GM21528 (cell line): ENCODE measurements around the gene MOGAT3.

Source experiments
- ATAC-seq: cut with Tn5 transposase; IDR thresholded peaks from one replicate; pipeline ENCODE4 v1.9.1; 2021; ENCODE audit warnings: mild to moderate bottlenecking, moderate library complexity; ENCODE audit not compliant: unreplicated experiment, low FRiP score

MOGAT3 gene

GRCh38 chr7:101173752-101174244 is 27.0 kb downstream of the MOGAT3 start:
- ATAC-seq, result no peak

GRCh38 chr7:101172854-101173751 is 27.7 kb downstream of the MOGAT3 start:
- ATAC-seq, result no peak

GRCh38 chr7:101172005-101172853 is 28.6 kb downstream of the MOGAT3 start:
- ATAC-seq, result no peak

GRCh38 chr7:101171442-101171837 is 29.4 kb downstream of the MOGAT3 start:
- no peak for ATAC-seq

GRCh38 chr7:101170617-101171441 is 30.0 kb downstream of the MOGAT3 start:
- no peak for ATAC-seq

GRCh38 chr7:101169838-101170551 is 30.8 kb downstream of the MOGAT3 start:
- peak; percentile 45 for ATAC-seq

- no peak for ATAC-seq
These were observed 31.6 kb downstream of the MOGAT3 start for GRCh38 chr7:101169110-101169837.

- no peak for ATAC-seq
These were observed 32.3 kb downstream of the MOGAT3 start for GRCh38 chr7:101168412-101169049.

GRCh38 chr7:101167645-101168411 is 33.0 kb downstream of the MOGAT3 start:
- ATAC-seq, result no peak

GRCh38 chr7:101166909-101167644 is 33.8 kb downstream of the MOGAT3 start:
- ATAC-seq, result no peak

- ATAC-seq, result no peak
These were observed 34.3 kb downstream of the MOGAT3 start for GRCh38 chr7:101166648-101166908.

- ATAC-seq, result no peak
These were observed 34.7 kb downstream of the MOGAT3 start for GRCh38 chr7:101165958-101166647.

GRCh38 chr7:101165075-101165957 is 35.5 kb downstream of the MOGAT3 start, which contains the start of gene VGF:
TSS of gene VGF (minus strand) at chr7:101165569. CDS start at chr7:101164843, 726 bp downstream.
- peak; percentile 60 for ATAC-seq

- no peak for ATAC-seq
These were observed 36.6 kb downstream of the MOGAT3 start for GRCh38 chr7:101164071-101164840.
